Lower lobe of right lung (tissue), 2 donors: ENCODE data around the gene ZNF442. TPM values are rescaled to one million over a fixed set of nuclear protein-coding genes. Genes with fewer than 3 reads are reported as not detected.

ENCODE experiments used
- ATAC-seq, 2 donors: fragments of 200-7000 bp; cut with Tn5 transposase; one replicate each; pipeline ENCODE4 v1.9.1; 2020 to 2022; ENCODE audit warnings: mild to moderate bottlenecking in 2 of 2, moderate library complexity in 2 of 2
- DNase-seq: peaks from one replicate; pipeline ENCODE4 v3.0.0-alpha.2; 2020
- H3K27ac ChIP-seq: fragments of 200-600 bp; one replicate; pipeline ENCODE4 v1.8.0; 2022
- H3K27me3 ChIP-seq: fragments of 200-600 bp; one replicate; pipeline ENCODE4 v1.8.0; 2022; ENCODE audit warnings: low read depth
- H3K36me3 ChIP-seq: fragments of 200-600 bp; one replicate; pipeline ENCODE4 v1.8.0; 2022; ENCODE audit warnings: mild to moderate bottlenecking
- H3K4me1 ChIP-seq: fragments of 200-600 bp; one replicate; pipeline ENCODE4 v1.8.0; 2022
- H3K4me3 ChIP-seq: fragments of 200-600 bp; one replicate; pipeline ENCODE4 v1.8.0; 2022; ENCODE audit warnings: mild to moderate bottlenecking
- H3K9me3 ChIP-seq: fragments of 200-600 bp; one replicate; pipeline ENCODE4 v1.8.0; 2022
- intact Hi-C: fragments of 100-400 bp; cut with DNase I; formaldehyde crosslinking; loops from one replicate; pipeline ENCODE4 v1.11.0; 2022
- total RNA-seq: library from RNA; stranded (reverse); fragmentation: NEBNext Ultra II Directional; extraction: Animal tissue kit (Norgen Biotek cat#: 25700); gene quantifications from one replicate; pipeline ENCODE4 v1.2.1, GENCODE V29; 2021
- TF ChIP-seq, protein P1 (sequence below): fragments of 200-600 bp; IDR thresholded peaks from one replicate; pipeline ENCODE4 v1.8.0; 2022; ENCODE audit warnings: antibody characterized with exemption, mild to moderate bottlenecking
- donor health status: DM: no; HTN: yes; CAD: no; lungs with severe emphysema.

ZNF442 gene
- total RNA-seq, 1 donor from 2014 or later: 2.5 TPM

- intact Hi-C loops: no loop called here
- DNase-seq (no peak), ATAC-seq (no peak)
- Histone ChIP-seq H3K4me3 (no peak overlapping the region), H3K4me1 (no peaks in the 10 kb centered on the region), H3K27ac (no peak overlapping the region), H3K36me3 (peaks cover 21% of the 10 kb centered on the region), H3K27me3 (no peaks in the 10 kb centered on the region), H3K9me3 (peaks cover 83% of the 10 kb centered on the region)
- TF ChIP-seq, protein P1, sequence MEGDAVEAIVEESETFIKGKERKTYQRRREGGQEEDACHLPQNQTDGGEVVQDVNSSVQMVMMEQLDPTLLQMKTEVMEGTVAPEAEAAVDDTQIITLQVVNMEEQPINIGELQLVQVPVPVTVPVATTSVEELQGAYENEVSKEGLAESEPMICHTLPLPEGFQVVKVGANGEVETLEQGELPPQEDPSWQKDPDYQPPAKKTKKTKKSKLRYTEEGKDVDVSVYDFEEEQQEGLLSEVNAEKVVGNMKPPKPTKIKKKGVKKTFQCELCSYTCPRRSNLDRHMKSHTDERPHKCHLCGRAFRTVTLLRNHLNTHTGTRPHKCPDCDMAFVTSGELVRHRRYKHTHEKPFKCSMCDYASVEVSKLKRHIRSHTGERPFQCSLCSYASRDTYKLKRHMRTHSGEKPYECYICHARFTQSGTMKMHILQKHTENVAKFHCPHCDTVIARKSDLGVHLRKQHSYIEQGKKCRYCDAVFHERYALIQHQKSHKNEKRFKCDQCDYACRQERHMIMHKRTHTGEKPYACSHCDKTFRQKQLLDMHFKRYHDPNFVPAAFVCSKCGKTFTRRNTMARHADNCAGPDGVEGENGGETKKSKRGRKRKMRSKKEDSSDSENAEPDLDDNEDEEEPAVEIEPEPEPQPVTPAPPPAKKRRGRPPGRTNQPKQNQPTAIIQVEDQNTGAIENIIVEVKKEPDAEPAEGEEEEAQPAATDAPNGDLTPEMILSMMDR: no peak
Measured at GRCh38 chr19:12350890-12351197, 14.6 kb downstream of the ZNF442 start.

DNA sequence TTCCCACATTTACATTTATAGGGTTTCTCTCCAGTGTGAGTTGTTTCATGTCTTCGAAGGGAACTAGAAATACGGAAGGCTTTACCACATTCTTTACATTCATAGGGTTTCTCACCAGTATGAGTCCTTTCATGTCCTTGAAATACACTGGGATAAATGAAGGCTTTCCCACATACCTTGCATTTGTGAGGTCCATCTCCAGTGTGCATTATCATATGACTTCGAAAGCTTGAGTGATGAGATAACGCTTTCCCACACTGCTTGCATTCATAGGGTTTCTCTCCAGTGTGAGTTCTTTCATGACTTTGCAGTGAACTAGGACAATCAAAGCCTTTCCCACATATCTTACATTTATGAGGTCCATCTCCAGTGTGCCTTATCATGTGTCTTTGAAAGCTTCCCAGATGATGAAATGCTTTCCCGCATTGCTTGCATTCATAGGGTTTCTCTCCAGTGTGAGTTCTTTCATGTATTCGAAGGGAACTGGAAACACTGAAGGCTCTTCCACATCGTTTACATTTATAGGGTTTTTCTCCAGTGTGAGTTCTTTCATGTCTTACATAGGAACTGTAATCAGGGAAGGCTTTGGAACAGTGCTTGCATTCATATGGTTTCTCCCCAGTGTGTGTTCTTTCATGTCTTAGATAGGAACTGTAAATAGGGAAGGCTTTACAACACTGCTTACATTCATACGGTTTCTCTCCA is 15.1 kb downstream of the ZNF442 start:
- Histone ChIP-seq H3K36me3 (peaks cover 21% of the 10 kb centered on the region), H3K9me3 (peaks cover 88% of the 10 kb centered on the region), H3K27ac (no peak overlapping the region), H3K4me3 (no peak overlapping the region), H3K4me1 (no peaks in the 10 kb centered on the region), H3K27me3 (no peaks in the 10 kb centered on the region)
- ATAC-seq (no peak), DNase-seq (no peak)
- intact Hi-C loops: no loop called here
- TF ChIP-seq, protein P1: no peak

DNA sequence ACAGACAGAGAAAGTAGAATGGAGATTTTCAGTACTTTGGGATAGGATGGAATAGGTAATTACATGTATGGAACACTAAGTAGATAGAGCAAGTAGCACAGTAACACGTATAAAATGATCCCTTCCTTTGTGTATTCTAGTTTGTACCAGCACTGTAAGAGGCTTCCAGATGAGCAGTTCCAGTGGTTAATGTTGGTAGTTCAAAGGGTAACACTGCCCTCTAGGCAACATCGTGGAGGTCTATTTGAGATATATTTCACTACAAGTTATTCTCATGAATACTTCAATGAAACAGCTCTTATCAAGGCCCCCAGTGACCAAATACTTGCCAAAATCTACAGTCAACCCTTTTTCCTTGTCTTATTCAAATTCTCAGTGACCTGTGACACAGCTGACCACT is 18.6 kb downstream of the ZNF442 start:
- Histone ChIP-seq H3K9me3 (peaks cover 76% of the 10 kb centered on the region), H3K4me1 (no peaks in the 10 kb centered on the region), H3K36me3 (peaks cover 20% of the 10 kb centered on the region), H3K27me3 (no peaks in the 10 kb centered on the region), H3K4me3 (no peak overlapping the region), H3K27ac (no peak overlapping the region)
- TF ChIP-seq, protein P1: peak; percentile 10
- DNase-seq: no peak
- intact Hi-C loops: no loop called here
- no peak for ATAC-seq

DNA sequence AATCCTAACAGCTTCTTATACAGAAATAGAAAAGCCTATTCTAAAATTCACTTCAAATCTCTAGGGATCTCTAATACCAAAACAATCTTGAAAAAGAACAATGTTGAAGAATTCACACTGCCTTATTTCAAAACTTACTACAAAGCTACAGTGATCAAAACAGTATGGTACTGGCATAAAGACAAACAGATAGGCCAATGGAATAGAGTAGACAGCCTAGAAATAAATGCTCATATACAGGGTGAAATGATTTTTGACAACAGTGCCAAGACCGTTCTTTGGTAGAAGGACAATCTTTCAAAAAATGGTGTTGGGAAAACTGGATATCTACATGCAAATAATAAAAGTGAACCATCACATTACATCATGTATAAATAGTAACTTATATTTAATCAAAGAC is 20.3 kb downstream of the ZNF442 start:
- intact Hi-C loops: no loop called here
- no peaks in the 10 kb centered on the region for H3K4me1 ChIP-seq
- H3K36me3 ChIP-seq: peaks cover 3% of the 10 kb centered on the region
- no peak overlapping the region for H3K4me3 ChIP-seq
- no peak overlapping the region for H3K27ac ChIP-seq
- ATAC-seq (no peak), DNase-seq (no peak)
- TF ChIP-seq, protein P1: no peak
- no peaks in the 10 kb centered on the region for H3K27me3 ChIP-seq
- peaks cover 59% of the 10 kb centered on the region for H3K9me3 ChIP-seq

GRCh38 chr19:12333162-12334159 is 32.0 kb downstream of the ZNF442 start, which contains the start of gene ZNF563:
Gene ZNF563 (minus strand): TSS chr19:12333633. CDS start chr19:12333482, 151 bp downstream.
- TF ChIP-seq, protein P1: no peak
- H3K36me3 ChIP-seq: no peaks in the 10 kb centered on the region

More at GRCh38 chr19:12333162-12334159, 32.0 kb downstream of the ZNF442 start, which contains the start of gene ZNF563:
- Histone ChIP-seq H3K27ac (peak within 1 kb of the TSS; percentile 95), H3K27me3 (no peaks in the 10 kb centered on the region), H3K4me3 (peak within 1 kb of the TSS; percentile 79), H3K9me3 (no peaks in the 10 kb centered on the region), H3K4me1 (peaks cover 16% of the 10 kb centered on the region)
- DNase-seq (peak; percentile 98), ATAC-seq (peak; percentile 99 to 100)
- intact Hi-C loops: no loop called here
